Caco-2 (cell line): ENCODE results near the gene RNF13. TPM values are rescaled to one million over a fixed set of nuclear protein-coding genes. Genes with fewer than 3 reads are reported as not detected.

ENCODE experiments used
- BruUV-seq: library from RNA; stranded (reverse); fragments of 400-500 nt; replicated peaks from 2 replicates; lab custom pipeline; 2021; lab: Mats Ljungman, UMichigan
- CTCF ChIA-PET: fragments of 300-600 bp; sonication (Branson Sonifier 250); formaldehyde crosslinking; loops from one replicate; lab custom pipeline; 2022; ENCODE audit warnings: antibody characterized with exemption; lab: Charles Lee
- POLR2A ChIA-PET: fragments of 300-600 bp; sonication (Branson Sonifier 250); formaldehyde crosslinking; loops from one replicate; lab custom pipeline; 2022; ENCODE audit warnings: antibody characterized with exemption; lab: Charles Lee
- DNase-seq, 2 experiments: peaks; one replicate each; pipeline versions ENCODE4 v3.0.0 to v3.0.0-alpha.2; 2020 to 2022
- H3K27me3 ChIP-seq: replicated peaks from 2 replicates; pipeline ENCODE4 v1.6.0; 2011; ENCODE audit warnings: low read length; ENCODE audit not compliant: control insufficient read depth, insufficient read depth
- H3K36me3 ChIP-seq: 2 replicates; pipeline ENCODE4 v1.5.1; 2011; ENCODE audit warnings: low read length; ENCODE audit not compliant: control insufficient read depth, insufficient read depth
- H3K4me1 ChIP-seq: fragments of 250-450 bp; sonication (Bioruptor Pico); 2 replicates; pipeline ENCODE4 v1.5.1; 2020; ENCODE audit warnings: mild to moderate bottlenecking
- H3K4me3 ChIP-seq: 2 replicates; pipeline ENCODE4 v1.5.1; 2011; ENCODE audit warnings: low read depth, mild to moderate bottlenecking, control low read depth, low read length
- H3K9me3 ChIP-seq: fragments of 250-450 bp; sonication (Bioruptor Pico); 2 replicates; pipeline ENCODE4 v1.5.1; 2020; ENCODE audit warnings: mild to moderate bottlenecking, moderate library complexity
- H3K27ac Mint-ChIP-seq: one replicate; pipeline ENCODE4 v1.8.0; 2022; ENCODE audit warnings: mixed read lengths; ENCODE audit not compliant: unreplicated experiment
- H3K27me3 Mint-ChIP-seq: one replicate; pipeline ENCODE4 v1.8.0; 2022; ENCODE audit warnings: mixed read lengths; ENCODE audit not compliant: insufficient read depth, unreplicated experiment
- H3K36me3 Mint-ChIP-seq: one replicate; pipeline ENCODE4 v1.8.0; 2022; ENCODE audit warnings: mild to moderate bottlenecking, mixed read lengths; ENCODE audit not compliant: insufficient read depth, unreplicated experiment
- H3K4me1 Mint-ChIP-seq: one replicate; pipeline ENCODE4 v1.8.0; 2022; ENCODE audit warnings: low read depth, mixed read lengths; ENCODE audit not compliant: unreplicated experiment
- H3K4me3 Mint-ChIP-seq: one replicate; pipeline ENCODE4 v1.8.0; 2022; ENCODE audit warnings: mild to moderate bottlenecking, moderate library complexity, mixed read lengths; ENCODE audit not compliant: unreplicated experiment
- H3K9me3 Mint-ChIP-seq: one replicate; pipeline ENCODE4 v1.8.0; 2022; ENCODE audit warnings: mixed read lengths; ENCODE audit not compliant: unreplicated experiment
- CTCF ChIP-seq, 2 experiments: fragments of 200-600 bp in 1 of 2; IDR thresholded peaks; 1 replicate in 1 of 2; 2 replicates in 1 of 2; pipeline versions ENCODE4 v1.5.1 to v1.8.0; 2011 to 2022; ENCODE audit warnings: antibody characterized with exemption in 1 of 2, control low read depth in 1 of 2, inconsistent platforms in 1 of 2, low read depth in 1 of 2, low read length in 1 of 2, mild to moderate bottlenecking in 1 of 2, moderate library complexity in 1 of 2; ENCODE audit not compliant: insufficient read depth in 1 of 2, severe bottlenecking in 1 of 2, unreplicated experiment in 1 of 2
- intact Hi-C: fragments of 100-400 bp; cut with micrococcal nuclease; formaldehyde crosslinking; loops from one replicate; pipeline ENCODE4 v1.10.0; 2022; ENCODE audit not compliant: unreplicated experiment
- total RNA-seq: library from RNA; stranded (reverse); gene quantifications from 2 replicates; pipeline ENCODE4 v1.2.3, GENCODE V29; 2022

RNF13 gene
- total RNA-seq, 1 experiment from 2014 or later, result 44.2 TPM

DNA sequence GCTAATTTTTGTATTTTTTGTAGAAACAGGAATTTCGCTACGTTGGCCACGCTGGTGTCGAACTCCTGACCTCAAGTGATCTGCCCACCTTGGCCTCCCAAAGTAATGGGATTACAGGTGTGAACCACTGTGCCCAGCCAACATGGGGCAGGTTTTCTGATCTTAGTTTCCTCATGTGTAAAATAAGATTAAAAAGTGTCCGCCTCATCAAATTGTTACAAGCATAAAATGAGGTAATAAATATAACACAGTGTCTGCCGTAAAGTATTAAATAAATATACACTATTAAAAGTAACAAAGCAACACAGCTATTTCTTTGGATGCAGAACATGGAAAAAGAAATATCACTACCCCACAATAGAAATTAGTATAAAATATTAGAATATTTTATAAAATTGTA, 44.3 kb upstream of the RNF13 start:
- no peak for TF ChIP-seq CTCF (IDR thresholded peaks at IDR 0.05; ENCODE audit: insufficient read depth in 1 of 2, low read depth in 1 of 2, low read length in 1 of 2, severe bottlenecking in 1 of 2, unreplicated experiment in 1 of 2)
- Histone ChIP-seq H3K36me3 (no peaks in the 10 kb centered on the region), H3K4me1 (peaks cover 9% of the 10 kb centered on the region), H3K9me3 (no peaks in the 10 kb centered on the region), H3K4me3 (no peak overlapping the region), H3K27me3 (no peaks in the 10 kb centered on the region)
- CTCF ChIA-PET, result no interaction called here
- POLR2A ChIA-PET, result no interaction called here
- Mint-ChIP-seq H3K27me3 (peaks cover 3% of the 10 kb centered on the region), H3K4me1 (peaks cover 6% of the 10 kb centered on the region), H3K27ac (no peak overlapping the region), H3K4me3 (no peak overlapping the region), H3K36me3 (no peaks in the 10 kb centered on the region), H3K9me3 (no peaks in the 10 kb centered on the region)
- BruUV-seq, result no TSS peak
- DNase-seq, result no peak
- intact Hi-C loops, result no loop called here

DNA sequence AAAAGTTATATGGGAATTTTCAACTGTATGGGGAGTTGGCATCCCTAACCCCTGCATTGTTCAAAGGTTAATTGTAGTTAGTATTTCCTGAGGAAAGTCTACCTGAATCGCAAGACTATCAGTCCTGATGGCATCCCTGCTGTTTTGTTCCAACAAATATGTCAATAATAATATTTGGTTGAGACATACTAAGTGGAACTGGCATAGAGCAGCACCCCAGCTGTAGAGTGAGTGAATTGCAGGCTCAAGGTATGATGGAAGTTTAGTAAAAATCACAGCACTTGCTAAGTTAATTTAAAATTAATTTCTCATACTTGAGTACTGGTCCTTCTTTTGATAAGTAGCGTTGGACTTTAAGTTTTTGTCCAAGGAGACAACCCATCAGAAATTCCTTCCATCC, 42.8 kb upstream of the RNF13 start:
- POLR2A ChIA-PET, result no interaction called here

GRCh38 chr3:149771652-149772271, 41.3 kb upstream of the RNF13 start:
- Histone ChIP-seq H3K4me1 (peaks cover 11% of the 10 kb centered on the region; the same call in 1 of the 2 replicates), H3K9me3 (no peaks in the 10 kb centered on the region), H3K27me3 (no peaks in the 10 kb centered on the region), H3K36me3 (no peaks in the 10 kb centered on the region), H3K4me3 (no peak overlapping the region)
- H3K4me3 Mint-ChIP-seq, result no peak overlapping the region
- peak; percentile 83 to 84 for TF ChIP-seq CTCF (IDR thresholded peaks at IDR 0.05; ENCODE audit: insufficient read depth in 1 of 2, low read depth in 1 of 2, low read length in 1 of 2, severe bottlenecking in 1 of 2, unreplicated experiment in 1 of 2)
- H3K36me3 Mint-ChIP-seq, result no peaks in the 10 kb centered on the region
- H3K27me3 Mint-ChIP-seq, result no peaks in the 10 kb centered on the region
- H3K4me1 Mint-ChIP-seq, result peaks cover 14% of the 10 kb centered on the region
- DNase-seq, result peak; percentile 45 to 70
- intact Hi-C loops, result loop anchor here (5.0 kb wide), 1 partner anchor 259 kb away; no protein-coding TSS in a partner anchor
- POLR2A ChIA-PET, result no interaction called here
- BruUV-seq, result no TSS peak
- H3K9me3 Mint-ChIP-seq, result no peaks in the 10 kb centered on the region
- H3K27ac Mint-ChIP-seq, result no peak overlapping the region
- CTCF ChIA-PET, result interaction anchor here (0.5 to 2.6 kb wide), 7 partner anchors 10 to 269 kb away, joined by 3 to 21 read pairs (median 3); no protein-coding TSS in a partner anchor

More for the DNA sequence above, 42.8 kb upstream of the RNF13 start:
- CTCF ChIA-PET, result interaction anchor here (2.6 kb wide), 1 partner anchor 39 kb away, joined by 21 read pairs; no protein-coding TSS in a partner anchor
- Histone ChIP-seq H3K4me3 (no peak overlapping the region), H3K4me1 (0 out of 2 replicates have a peak, but pooled peaks cover 6% of the 10 kb centered on the region), H3K9me3 (no peaks in the 10 kb centered on the region), H3K27me3 (no peaks in the 10 kb centered on the region), H3K36me3 (no peaks in the 10 kb centered on the region)
- H3K27ac Mint-ChIP-seq, result no peak overlapping the region
- peaks cover 6% of the 10 kb centered on the region for H3K4me1 Mint-ChIP-seq
- no peaks in the 10 kb centered on the region for H3K36me3 Mint-ChIP-seq
- H3K9me3 Mint-ChIP-seq, result no peaks in the 10 kb centered on the region
- H3K27me3 Mint-ChIP-seq, result no peaks in the 10 kb centered on the region
- no peak for TF ChIP-seq CTCF (IDR thresholded peaks at IDR 0.05; ENCODE audit: insufficient read depth in 1 of 2, low read depth in 1 of 2, low read length in 1 of 2, severe bottlenecking in 1 of 2, unreplicated experiment in 1 of 2)
- DNase-seq, result no peak
- no peak overlapping the region for H3K4me3 Mint-ChIP-seq
- intact Hi-C loops, result loop anchor here (5.0 kb wide), 1 partner anchor 258 kb away; no protein-coding TSS in a partner anchor
- no TSS peak for BruUV-seq
